PC-3 (cell line): ENCODE results near the gene TM9SF1. TPM values are rescaled to one million over a fixed set of nuclear protein-coding genes. Genes with fewer than 3 reads are reported as not detected.

Experiments
- ATAC-seq: fragments of 200-7000 bp; cut with Tn5 transposase; 2 replicates; pipeline ENCODE4 v1.9.1; 2020; ENCODE audit warnings: mild to moderate bottlenecking, moderate library complexity
- BruUV-seq: library from RNA; stranded (reverse); fragments of 400-500 nt; replicated peaks from 2 replicates; lab custom pipeline; 2021; lab: Mats Ljungman, UMichigan
- CTCF ChIA-PET: fragments of 300-600 bp; sonication (Branson Sonifier 250); formaldehyde crosslinking; loops from one replicate; lab custom pipeline; 2022; ENCODE audit warnings: antibody characterized with exemption; lab: Charles Lee
- POLR2A ChIA-PET: fragments of 300-600 bp; sonication (Branson Sonifier 250); formaldehyde crosslinking; loops from one replicate; lab custom pipeline; 2022; ENCODE audit warnings: antibody characterized with exemption; ENCODE audit not compliant: unreplicated experiment; lab: Charles Lee
- DNase-seq: peaks from one replicate; pipeline ENCODE4 v3.0.0-alpha.2; 2015
- H2AFZ ChIP-seq: fragments of 300-600 bp; sonication (generic); 2 replicates; pipeline ENCODE4 v1.6.0; 2016; ENCODE audit warnings: antibody characterized with exemption, low read length
- H3F3A ChIP-seq: fragments of 300-600 bp; sonication (generic); one replicate; pipeline ENCODE4 v1.6.0; 2017; ENCODE audit warnings: antibody characterized with exemption, low read length, control low read depth, mild to moderate bottlenecking; ENCODE audit not compliant: unreplicated experiment
- H3K27ac ChIP-seq: fragments of 300-600 bp; sonication (generic); 2 replicates; pipeline ENCODE4 v1.5.1; 2016; ENCODE audit warnings: mild to moderate bottlenecking, low read length
- H3K27me3 ChIP-seq: fragments of 300-600 bp; sonication (generic); 2 replicates; pipeline ENCODE4 v1.6.1; 2016; ENCODE audit warnings: low read length, mixed read lengths
- H3K36me3 ChIP-seq: fragments of 300-600 bp; sonication (generic); 2 replicates; pipeline ENCODE4 v1.6.1; 2016; ENCODE audit warnings: low read depth, mixed run types, low read length, mixed read lengths
- H3K4me1 ChIP-seq: fragments of 300-600 bp; sonication (generic); 2 replicates; pipeline ENCODE4 v1.5.1; 2016; ENCODE audit warnings: low read length; ENCODE audit not compliant: insufficient read depth
- H3K4me2 ChIP-seq: fragments of 300-600 bp; sonication (generic); 2 replicates; pipeline ENCODE4 v1.6.0; 2016; ENCODE audit warnings: low read length
- H3K4me3 ChIP-seq: fragments of 300-600 bp; sonication (generic); 2 replicates; pipeline ENCODE4 v1.5.1; 2016; ENCODE audit warnings: mild to moderate bottlenecking, low read length, mixed read lengths
- H3K79me2 ChIP-seq: fragments of 300-600 bp; sonication (generic); 2 replicates; pipeline ENCODE4 v1.6.1; 2017; ENCODE audit warnings: low read length, mixed read lengths
- H3K9ac ChIP-seq: fragments of 300-600 bp; sonication (generic); 2 replicates; pipeline ENCODE4 v1.6.0; 2016; ENCODE audit warnings: mild to moderate bottlenecking, low read length
- H3K9me2 ChIP-seq: fragments of 300-600 bp; sonication (generic); replicated peaks from 2 replicates; pipeline ENCODE4 v1.6.1; 2016; ENCODE audit warnings: mixed run types, low read length, mixed read lengths
- H3K9me3 ChIP-seq: fragments of 300-600 bp; sonication (generic); 2 replicates; pipeline ENCODE4 v1.6.1; 2016; ENCODE audit warnings: low read length, mixed read lengths
- H4K20me1 ChIP-seq: fragments of 300-600 bp; sonication (generic); 2 replicates; pipeline ENCODE4 v1.6.1; 2016; ENCODE audit warnings: low read length, mixed read lengths
- EZH2 ChIP-seq: fragments of 300-600 bp; sonication (generic); IDR thresholded peaks from one replicate; pipeline ENCODE4 v1.6.1; 2017; ENCODE audit warnings: antibody characterized with exemption, mild to moderate bottlenecking, low read length; ENCODE audit not compliant: unreplicated experiment
- EZH2phosphoT487 ChIP-seq: fragments of 300-600 bp; sonication (generic); IDR thresholded peaks from 2 replicates; pipeline ENCODE4 v1.6.1; 2018; ENCODE audit warnings: mild to moderate bottlenecking, antibody characterized with exemption, low read length, borderline replicate concordance
- intact Hi-C: fragments of 100-400 bp; cut with micrococcal nuclease; formaldehyde crosslinking; loops from 2 replicates; pipeline ENCODE4 v1.9.0; 2023
- total RNA-seq: library from RNA; depleted of rRNA; stranded (reverse); fragments of >200 nt; gene quantifications from 2 replicates; pipeline ENCODE4 v1.2.3, GENCODE V29; 2014
- TF ChIP-seq, protein P1 (sequence below): fragments of 300-600 bp; sonication (generic); conservative IDR thresholded peaks from 2 replicates; pipeline ENCODE4 v1.5.1; 2017; ENCODE audit warnings: antibody characterized with exemption, low read depth, mild to moderate bottlenecking, low read length

Gene TM9SF1
- total RNA-seq, 1 experiment from 2014 or later = 52.1 TPM

GRCh38 chr14:24167469-24168114 lies 27.6 kb downstream of the TM9SF1 start:
- Histone ChIP-seq H3K9me2 (no peaks in the 10 kb centered on the region), H2AFZ (no peak overlapping the region), H3K79me2 (no peaks in the 10 kb centered on the region), H3F3A (no peaks in the 10 kb centered on the region), H3K9me3 (no peaks in the 10 kb centered on the region), H3K4me2 (no peak overlapping the region), H3K27me3 (no peaks in the 10 kb centered on the region), H3K36me3 (peaks cover 6% of the 10 kb centered on the region), H3K9ac (no peak overlapping the region), H3K4me3 (no peak overlapping the region), H4K20me1 (no peaks in the 10 kb centered on the region), H3K27ac (no peak overlapping the region), H3K4me1 (no peaks in the 10 kb centered on the region)
- CTCF ChIA-PET = no interaction called here
- ATAC-seq (no peak), DNase-seq (no peak)
- BruUV-seq = no TSS peak
- intact Hi-C loops = no loop called here
- no peak for TF ChIP-seq EZH2
- TF ChIP-seq, protein P1, sequence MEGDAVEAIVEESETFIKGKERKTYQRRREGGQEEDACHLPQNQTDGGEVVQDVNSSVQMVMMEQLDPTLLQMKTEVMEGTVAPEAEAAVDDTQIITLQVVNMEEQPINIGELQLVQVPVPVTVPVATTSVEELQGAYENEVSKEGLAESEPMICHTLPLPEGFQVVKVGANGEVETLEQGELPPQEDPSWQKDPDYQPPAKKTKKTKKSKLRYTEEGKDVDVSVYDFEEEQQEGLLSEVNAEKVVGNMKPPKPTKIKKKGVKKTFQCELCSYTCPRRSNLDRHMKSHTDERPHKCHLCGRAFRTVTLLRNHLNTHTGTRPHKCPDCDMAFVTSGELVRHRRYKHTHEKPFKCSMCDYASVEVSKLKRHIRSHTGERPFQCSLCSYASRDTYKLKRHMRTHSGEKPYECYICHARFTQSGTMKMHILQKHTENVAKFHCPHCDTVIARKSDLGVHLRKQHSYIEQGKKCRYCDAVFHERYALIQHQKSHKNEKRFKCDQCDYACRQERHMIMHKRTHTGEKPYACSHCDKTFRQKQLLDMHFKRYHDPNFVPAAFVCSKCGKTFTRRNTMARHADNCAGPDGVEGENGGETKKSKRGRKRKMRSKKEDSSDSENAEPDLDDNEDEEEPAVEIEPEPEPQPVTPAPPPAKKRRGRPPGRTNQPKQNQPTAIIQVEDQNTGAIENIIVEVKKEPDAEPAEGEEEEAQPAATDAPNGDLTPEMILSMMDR = no peak
- TF ChIP-seq EZH2phosphoT487 = no peak
- POLR2A ChIA-PET = interaction anchor here (0.7 kb wide), 1 partner anchor 44 kb away, joined by 5 read pairs; no protein-coding TSS in a partner anchor

DNA sequence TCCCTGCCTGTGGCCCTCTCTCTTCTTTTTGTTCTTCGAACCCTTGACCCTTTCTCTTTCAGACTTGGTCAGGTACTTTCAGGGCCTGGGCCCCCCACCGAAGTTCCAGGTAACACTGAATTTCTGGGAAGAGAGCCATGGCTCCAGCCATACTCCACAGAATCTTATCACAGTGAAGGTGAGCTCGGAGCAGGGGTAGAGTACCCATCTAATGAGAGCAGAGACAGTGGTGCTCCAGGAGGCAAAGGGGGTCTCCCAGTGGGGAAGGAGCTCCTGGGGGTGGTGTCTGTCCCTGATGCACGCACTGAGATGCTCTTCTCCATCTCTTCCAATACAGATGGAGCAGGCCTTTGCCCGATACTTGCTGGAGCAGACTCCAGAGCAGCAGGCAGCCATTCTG lies 29.5 kb downstream of the TM9SF1 start:
- peaks cover 11% of the 10 kb centered on the region for H3K4me1 ChIP-seq
- no peak overlapping the region for H2AFZ ChIP-seq
- H4K20me1 ChIP-seq = no peaks in the 10 kb centered on the region
- H3K27me3 ChIP-seq = no peaks in the 10 kb centered on the region
- H3K4me2 ChIP-seq = no peak overlapping the region
- ChIA-PET POLR2A (no interaction called here), CTCF (interaction anchor here (0.5 kb wide), 1 partner anchor 32 kb away, joined by 6 read pairs; no protein-coding TSS in a partner anchor)
- no peak for TF ChIP-seq EZH2
- no peak for TF ChIP-seq EZH2phosphoT487
- TF ChIP-seq, protein P1 = no peak
- no peak overlapping the region for H3K4me3 ChIP-seq
- BruUV-seq = no TSS peak
- H3K36me3 ChIP-seq = peaks cover 9% of the 10 kb centered on the region
- ATAC-seq (no peak), DNase-seq (no peak)
- no peaks in the 10 kb centered on the region for H3K9me2 ChIP-seq
- H3K79me2 ChIP-seq = no peaks in the 10 kb centered on the region
- no peak overlapping the region for H3K9ac ChIP-seq
- no peaks in the 10 kb centered on the region for H3K9me3 ChIP-seq
- no peaks in the 10 kb centered on the region for H3F3A ChIP-seq
- intact Hi-C loops = no loop called here
- no peak overlapping the region for H3K27ac ChIP-seq

DNA sequence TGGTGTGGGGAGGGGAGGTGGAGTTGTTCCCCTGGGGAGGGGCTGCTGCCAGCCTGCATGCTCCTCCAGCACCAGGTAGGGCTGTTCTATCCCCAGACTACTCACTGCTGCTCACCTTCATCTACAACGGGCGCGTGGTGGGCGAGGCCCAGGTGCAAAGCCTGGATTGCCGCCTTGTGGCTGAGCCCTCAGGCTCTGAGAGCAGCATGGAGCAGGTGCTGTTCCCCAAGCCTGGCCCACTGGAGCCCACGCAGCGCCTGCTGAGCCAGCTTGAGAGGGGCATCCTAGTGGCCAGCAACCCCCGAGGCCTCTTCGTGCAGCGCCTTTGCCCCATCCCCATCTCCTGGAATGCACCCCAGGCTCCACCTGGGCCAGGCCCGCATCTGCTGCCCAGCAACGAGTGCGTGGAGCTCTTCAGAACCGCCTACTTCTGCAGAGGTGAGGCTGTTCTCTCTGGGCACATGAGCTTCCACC lies 30.7 kb downstream of the TM9SF1 start:
- TF ChIP-seq, protein P1 = no peak
- TF ChIP-seq EZH2 (no peak), EZH2phosphoT487 (no peak)
- H3F3A ChIP-seq = no peaks in the 10 kb centered on the region
- no peaks in the 10 kb centered on the region for H4K20me1 ChIP-seq
- no peak overlapping the region for H3K27ac ChIP-seq
- ChIA-PET CTCF (no interaction called here), POLR2A (no interaction called here)
- BruUV-seq = no TSS peak
- H3K4me3 ChIP-seq = no peak overlapping the region
- DNase-seq = no peak
- H3K9ac ChIP-seq = no peak overlapping the region
- intact Hi-C loops = no loop called here
- no peaks in the 10 kb centered on the region for H3K79me2 ChIP-seq
- H3K36me3 ChIP-seq = peaks cover 13% of the 10 kb centered on the region
- H3K27me3 ChIP-seq = no peaks in the 10 kb centered on the region
- no peaks in the 10 kb centered on the region for H3K9me3 ChIP-seq
- H3K4me1 ChIP-seq = peaks cover 13% of the 10 kb centered on the region
- no peak overlapping the region for H2AFZ ChIP-seq
- H3K4me2 ChIP-seq = no peak overlapping the region
- no peaks in the 10 kb centered on the region for H3K9me2 ChIP-seq
- ATAC-seq = no peak
